ENCODE measurements around the gene PGA4.
"Not testable (repeated sequence)": the region's sequence is repeated elsewhere in the genome, so short reads cannot be mapped to it uniquely, and the experiment has no call there.

Gene PGA4

DNA sequence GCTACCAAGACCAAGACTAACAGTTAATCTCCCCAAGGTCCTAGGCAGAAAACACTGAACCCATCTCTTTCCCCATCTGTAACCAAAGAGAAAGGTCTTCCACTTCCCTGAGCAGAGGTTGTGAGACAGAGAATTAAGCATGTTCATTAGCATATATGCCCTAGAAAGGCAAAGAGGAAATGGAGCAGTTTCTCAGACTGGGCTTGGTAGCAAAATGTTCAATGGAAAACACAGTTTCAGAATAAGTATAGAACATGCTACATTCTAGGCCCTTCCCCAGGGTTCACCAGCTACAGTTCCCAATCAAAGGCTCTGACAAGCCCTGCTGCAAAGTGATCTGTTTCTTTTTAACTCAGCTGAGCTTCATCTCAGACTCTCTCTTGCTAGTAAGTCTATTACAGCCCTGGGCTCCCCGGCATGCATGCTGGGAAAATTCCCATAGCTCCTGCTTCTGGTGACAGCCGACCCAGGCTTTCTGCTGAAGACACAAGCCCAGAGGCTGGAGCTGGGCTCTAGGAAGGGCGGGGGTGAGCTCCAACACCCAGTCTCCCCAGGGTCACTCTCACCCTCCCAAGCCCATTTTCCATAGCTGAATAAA lies 10.5 kb downstream of the PGA4 start:
- not testable (repeated sequence) for H3K9ac ChIP-seq (ENCODE audit: low read depth, low read length); H3K4me1 ChIP-seq (ENCODE audit: control insufficient read depth, insufficient read depth, low read length); H3K27me3 ChIP-seq (ENCODE audit: control insufficient read depth, insufficient read depth, low read length); H3K9me3 ChIP-seq (replicated peaks; ENCODE audit: low read length); H3K36me3 ChIP-seq (ENCODE audit: insufficient read depth, low read length); H3K4me3 ChIP-seq (ENCODE audit: low read length); H3K4me2 ChIP-seq (ENCODE audit: low read length)

DNA sequence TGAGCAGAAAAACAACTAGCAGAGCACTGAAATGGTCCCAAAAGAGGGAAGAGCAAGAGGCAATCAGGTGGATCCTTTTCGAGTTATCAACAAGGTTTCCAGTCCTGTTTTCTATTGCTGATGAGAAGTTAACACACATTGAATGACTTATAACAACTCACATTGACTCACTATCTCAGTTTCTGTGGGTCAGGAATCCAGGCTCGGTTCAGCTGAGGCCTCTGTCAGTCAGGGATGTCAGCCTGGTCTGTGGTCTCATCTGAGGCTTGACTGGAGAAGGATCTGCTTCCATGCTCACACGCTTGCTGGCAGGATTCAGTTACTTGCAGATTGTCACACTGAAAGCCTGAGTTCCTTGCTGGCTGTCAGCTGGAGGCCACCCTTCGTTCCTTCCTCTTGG lies 15.0 kb downstream of the PGA4 start:
- H3K27me3 ChIP-seq (ENCODE audit: control insufficient read depth, insufficient read depth, low read length); H3K4me3 ChIP-seq (ENCODE audit: low read length); H3K9me3 ChIP-seq (replicated peaks; ENCODE audit: low read length); H3K36me3 ChIP-seq (ENCODE audit: insufficient read depth, low read length); H3K4me1 ChIP-seq (ENCODE audit: control insufficient read depth, insufficient read depth, low read length); H3K4me2 ChIP-seq (ENCODE audit: low read length); H3K9ac ChIP-seq (ENCODE audit: low read depth, low read length): not testable (repeated sequence)

DNA sequence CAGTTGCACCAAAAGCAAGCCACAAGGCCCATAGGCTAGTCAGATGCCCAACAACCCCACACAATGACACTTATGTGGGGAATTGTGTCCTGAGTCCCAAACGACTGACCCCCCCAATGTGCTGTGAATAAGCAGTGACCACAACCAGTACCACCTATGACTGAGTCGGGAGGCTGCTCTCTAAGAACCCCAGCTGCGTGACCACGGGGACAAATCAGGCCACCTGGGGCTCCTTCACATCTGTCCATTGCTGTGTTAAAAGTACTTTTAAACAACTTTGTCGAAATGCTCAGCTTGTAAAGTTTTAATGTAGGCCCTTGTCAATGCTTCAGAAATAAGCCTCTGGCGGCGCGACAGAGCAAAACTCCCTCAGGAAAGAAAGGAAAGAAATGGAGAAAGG lies 18.1 kb downstream of the PGA4 start:
- not testable (repeated sequence) for H3K9me3 ChIP-seq (replicated peaks; ENCODE audit: low read length); H3K4me3 ChIP-seq (ENCODE audit: low read length); H3K4me1 ChIP-seq (ENCODE audit: control insufficient read depth, insufficient read depth, low read length); H3K9ac ChIP-seq (ENCODE audit: low read depth, low read length); H3K36me3 ChIP-seq (ENCODE audit: insufficient read depth, low read length); H3K4me2 ChIP-seq (ENCODE audit: low read length); H3K27me3 ChIP-seq (ENCODE audit: control insufficient read depth, insufficient read depth, low read length)

DNA sequence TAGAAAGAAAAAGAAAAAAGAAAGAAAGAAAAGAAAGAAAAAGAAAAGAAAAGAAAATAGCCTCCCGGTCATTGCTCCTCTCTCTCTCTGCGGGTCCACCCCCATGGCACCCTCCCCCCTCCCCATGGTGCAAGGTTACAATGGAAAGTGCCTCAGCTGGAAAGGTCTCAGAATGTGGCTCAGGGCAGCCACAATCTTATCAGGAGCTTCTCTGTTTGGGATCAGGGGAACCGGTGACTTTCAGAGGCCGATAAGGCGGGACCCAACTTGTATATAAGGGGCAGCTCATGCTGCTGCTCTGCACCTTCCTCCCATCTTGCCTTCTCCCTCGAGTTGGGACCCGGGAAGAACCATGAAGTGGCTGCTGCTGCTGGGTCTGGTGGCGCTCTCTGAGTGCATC lies 18.7 kb downstream of the PGA4 start, which contains the start of gene PGA5:
Gene PGA5, plus strand, starts transcription at position 301 of the 400 bp plus-strand sequence. Its CDS starts 52 bp downstream, at position 353.
- not testable (repeated sequence) for H3K36me3 ChIP-seq (ENCODE audit: insufficient read depth, low read length); H3K4me2 ChIP-seq (ENCODE audit: low read length); H3K4me3 ChIP-seq (ENCODE audit: low read length); H3K4me1 ChIP-seq (ENCODE audit: control insufficient read depth, insufficient read depth, low read length); H3K27me3 ChIP-seq (ENCODE audit: control insufficient read depth, insufficient read depth, low read length); H3K9me3 ChIP-seq (replicated peaks; ENCODE audit: low read length); H3K9ac ChIP-seq (ENCODE audit: low read depth, low read length)

DNA sequence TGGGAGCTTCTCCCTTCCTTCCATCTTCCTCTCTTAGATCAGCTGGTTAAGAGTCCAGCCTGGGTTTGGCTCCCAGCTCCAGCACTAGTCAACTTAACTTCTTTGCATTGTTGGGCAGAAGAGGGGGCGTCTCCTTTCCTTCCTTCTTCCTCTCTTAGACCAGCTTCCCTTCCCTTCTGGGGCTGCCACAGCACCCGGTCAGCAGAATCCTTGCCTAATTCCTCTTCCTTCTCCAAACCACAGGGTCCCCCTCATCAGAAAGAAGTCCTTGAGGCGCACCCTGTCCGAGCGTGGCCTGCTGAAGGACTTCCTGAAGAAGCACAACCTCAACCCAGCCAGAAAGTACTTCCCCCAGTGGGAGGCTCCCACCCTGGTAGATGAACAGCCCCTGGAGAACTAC lies 19.4 kb downstream of the PGA4 start:
- not testable (repeated sequence) for H3K4me3 ChIP-seq (ENCODE audit: low read length); H3K9ac ChIP-seq (ENCODE audit: low read depth, low read length); H3K27me3 ChIP-seq (ENCODE audit: control insufficient read depth, insufficient read depth, low read length); H3K4me2 ChIP-seq (ENCODE audit: low read length); H3K9me3 ChIP-seq (replicated peaks; ENCODE audit: low read length); H3K36me3 ChIP-seq (ENCODE audit: insufficient read depth, low read length); H3K4me1 ChIP-seq (ENCODE audit: control insufficient read depth, insufficient read depth, low read length)

DNA sequence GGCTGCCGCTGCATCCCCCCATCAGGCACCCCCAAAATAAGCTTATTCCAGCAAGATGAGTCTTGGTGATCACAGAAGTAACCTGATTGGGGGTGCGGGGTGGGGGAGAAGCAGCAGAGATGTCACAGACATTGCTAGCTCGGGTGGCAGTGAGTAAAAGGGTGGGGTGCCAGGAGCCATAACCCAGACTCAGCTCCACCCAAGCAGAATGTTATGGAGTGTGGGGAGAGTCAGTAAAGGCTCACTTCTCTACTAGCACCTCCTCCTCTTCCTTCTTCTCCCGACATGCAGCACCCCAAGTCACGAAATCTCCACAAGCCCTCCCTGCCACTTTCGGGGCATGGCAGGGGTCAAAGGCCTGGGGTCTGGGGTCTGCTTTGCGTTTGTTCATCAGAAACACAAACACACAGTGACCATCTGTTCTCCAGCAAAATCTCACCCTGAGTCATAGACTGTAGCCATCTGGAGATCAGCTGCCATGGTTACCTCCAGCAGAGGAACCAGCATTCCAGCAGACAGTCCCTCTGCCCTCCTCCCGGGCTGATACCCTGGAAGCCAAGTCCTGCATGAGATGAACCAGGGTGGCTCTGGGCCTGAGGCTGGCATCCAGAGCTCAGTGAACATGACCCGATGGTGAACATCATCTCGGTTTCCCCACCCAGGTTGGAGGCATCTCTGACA lies 23.3 kb downstream of the PGA4 start:
- H3K27me3 ChIP-seq (ENCODE audit: control insufficient read depth, insufficient read depth, low read length); H3K9me3 ChIP-seq (replicated peaks; ENCODE audit: low read length); H3K9ac ChIP-seq (ENCODE audit: low read depth, low read length); H3K4me2 ChIP-seq (ENCODE audit: low read length); H3K4me3 ChIP-seq (ENCODE audit: low read length); H3K4me1 ChIP-seq (ENCODE audit: control insufficient read depth, insufficient read depth, low read length); H3K36me3 ChIP-seq (ENCODE audit: insufficient read depth, low read length): not testable (repeated sequence)

DNA sequence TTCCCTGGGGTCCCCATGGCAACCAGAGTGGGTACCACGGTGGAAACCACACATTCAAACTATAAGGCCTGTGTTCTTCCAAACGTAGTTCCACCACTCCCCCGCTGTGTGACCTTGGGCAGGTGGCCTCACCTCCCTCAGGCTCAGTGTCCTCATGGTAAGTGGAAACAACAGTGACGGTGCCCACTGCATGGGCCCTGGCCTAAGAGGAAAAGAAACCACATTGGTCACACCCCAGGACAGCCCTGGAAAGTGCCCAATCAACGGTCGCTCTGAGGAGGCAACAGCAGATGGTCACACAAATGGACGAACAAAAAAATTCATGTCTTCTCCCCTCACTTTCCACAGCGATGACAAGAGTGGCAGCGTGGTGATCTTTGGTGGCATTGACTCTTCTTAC lies 25.9 kb downstream of the PGA4 start:
- H3K36me3 ChIP-seq (ENCODE audit: insufficient read depth, low read length); H3K4me3 ChIP-seq (ENCODE audit: low read length); H3K4me2 ChIP-seq (ENCODE audit: low read length); H3K4me1 ChIP-seq (ENCODE audit: control insufficient read depth, insufficient read depth, low read length); H3K9me3 ChIP-seq (replicated peaks; ENCODE audit: low read length); H3K9ac ChIP-seq (ENCODE audit: low read depth, low read length): not testable (repeated sequence)
- peaks cover 18% of the 10 kb centered on the region for H3K27me3 ChIP-seq (ENCODE audit: control insufficient read depth, insufficient read depth, low read length)

DNA sequence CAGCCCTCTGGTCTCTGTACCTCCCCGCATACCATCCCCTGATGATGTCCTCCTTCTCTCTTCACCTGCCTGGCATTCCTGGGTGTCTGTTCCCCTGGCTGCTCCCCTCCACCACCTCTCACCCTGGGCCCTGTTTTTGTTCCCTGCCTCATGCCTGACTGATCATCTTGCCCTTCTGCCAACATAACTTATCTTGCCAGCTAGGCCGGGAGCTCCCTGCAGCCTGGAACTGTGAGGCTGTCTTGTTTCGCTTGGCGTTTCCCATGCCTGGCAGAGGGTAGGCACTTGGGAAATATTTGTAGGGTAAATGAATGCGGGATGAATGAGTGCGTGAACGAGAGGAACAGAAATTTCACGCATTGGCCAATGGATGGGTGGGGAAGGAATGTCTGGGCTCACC lies 27.1 kb downstream of the PGA4 start:
- not testable (repeated sequence) for H3K36me3 ChIP-seq (ENCODE audit: insufficient read depth, low read length); H3K9me3 ChIP-seq (replicated peaks; ENCODE audit: low read length); H3K4me3 ChIP-seq (ENCODE audit: low read length); H3K9ac ChIP-seq (ENCODE audit: low read depth, low read length); H3K4me1 ChIP-seq (ENCODE audit: control insufficient read depth, insufficient read depth, low read length); H3K4me2 ChIP-seq (ENCODE audit: low read length)
- peaks cover 18% of the 10 kb centered on the region for H3K27me3 ChIP-seq (ENCODE audit: control insufficient read depth, insufficient read depth, low read length)

DNA sequence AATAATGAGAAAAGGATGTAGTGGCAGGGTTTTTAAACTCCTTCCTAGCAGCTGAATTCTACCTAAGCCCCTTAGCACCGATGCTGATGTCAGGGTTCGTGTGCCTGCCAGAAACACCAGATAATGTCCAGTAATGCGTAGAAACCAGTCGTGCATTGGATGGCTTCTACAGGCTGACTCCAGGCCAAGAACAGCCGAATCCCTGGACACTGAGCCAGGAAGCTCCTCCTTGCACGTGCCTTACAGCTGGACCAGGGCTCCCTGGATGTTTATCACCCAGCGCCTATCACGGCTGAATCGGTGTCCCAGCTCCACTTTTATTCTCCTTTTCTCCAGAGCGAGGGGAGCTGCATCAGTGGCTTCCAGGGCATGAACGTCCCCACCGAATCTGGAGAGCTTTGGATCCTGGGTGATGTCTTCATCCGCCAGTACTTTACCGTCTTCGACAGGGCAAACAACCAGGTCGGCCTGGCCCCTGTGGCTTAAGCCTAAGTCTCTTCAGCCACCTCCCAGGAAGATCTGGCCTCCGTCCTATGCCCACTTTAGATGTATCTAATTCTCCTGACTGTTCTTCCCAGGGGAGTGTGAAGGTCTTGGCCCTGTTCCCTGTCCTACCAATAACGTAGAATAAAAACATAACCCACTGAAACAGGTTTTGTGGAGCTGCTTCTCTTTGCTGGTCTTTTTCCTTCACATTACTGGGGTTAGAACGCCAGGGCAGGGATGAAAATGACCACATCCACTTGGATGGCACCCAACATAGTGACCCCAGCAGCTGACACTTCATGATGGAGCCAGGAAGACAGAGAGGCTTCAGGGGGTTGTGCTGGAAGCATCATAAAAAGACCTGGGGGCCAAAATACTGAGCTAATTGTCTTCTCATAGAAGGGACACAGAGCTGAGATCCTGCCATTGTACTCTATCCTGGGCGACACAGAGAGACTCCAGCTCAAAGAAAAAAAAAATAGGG lies 28.9 kb downstream of the PGA4 start:
- not testable (repeated sequence) for H3K4me2 ChIP-seq (ENCODE audit: low read length); H3K9me3 ChIP-seq (replicated peaks; ENCODE audit: low read length); H3K9ac ChIP-seq (ENCODE audit: low read depth, low read length); H3K4me3 ChIP-seq (ENCODE audit: low read length); H3K36me3 ChIP-seq (ENCODE audit: insufficient read depth, low read length); H3K4me1 ChIP-seq (ENCODE audit: control insufficient read depth, insufficient read depth, low read length)
- peaks cover 18% of the 10 kb centered on the region for H3K27me3 ChIP-seq (ENCODE audit: control insufficient read depth, insufficient read depth, low read length)

DNA sequence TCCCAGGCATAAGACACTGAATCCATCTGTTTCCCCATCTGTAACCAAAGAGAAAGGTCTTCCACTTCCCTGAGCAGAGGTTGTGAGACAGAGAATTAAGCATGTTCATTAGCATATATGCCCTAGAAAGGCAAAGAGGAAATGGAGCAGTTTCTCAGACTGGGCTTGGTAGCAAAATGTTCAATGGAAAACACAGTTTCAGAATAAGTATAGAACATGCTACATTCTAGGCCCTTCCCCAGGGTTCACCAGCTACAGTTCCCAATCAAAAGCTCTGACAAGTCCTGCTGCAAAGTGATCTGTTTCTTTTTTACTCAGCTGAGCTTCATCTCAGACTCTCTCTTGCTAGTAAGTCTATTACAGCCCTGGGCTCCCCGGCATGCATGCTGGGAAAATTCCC lies 30.2 kb downstream of the PGA4 start:
- not testable (repeated sequence) for H3K9ac ChIP-seq (ENCODE audit: low read depth, low read length); H3K4me3 ChIP-seq (ENCODE audit: low read length); H3K36me3 ChIP-seq (ENCODE audit: insufficient read depth, low read length); H3K4me2 ChIP-seq (ENCODE audit: low read length); H3K9me3 ChIP-seq (replicated peaks; ENCODE audit: low read length); H3K4me1 ChIP-seq (ENCODE audit: control insufficient read depth, insufficient read depth, low read length)
- peaks cover 18% of the 10 kb centered on the region for H3K27me3 ChIP-seq (ENCODE audit: control insufficient read depth, insufficient read depth, low read length)

DNA sequence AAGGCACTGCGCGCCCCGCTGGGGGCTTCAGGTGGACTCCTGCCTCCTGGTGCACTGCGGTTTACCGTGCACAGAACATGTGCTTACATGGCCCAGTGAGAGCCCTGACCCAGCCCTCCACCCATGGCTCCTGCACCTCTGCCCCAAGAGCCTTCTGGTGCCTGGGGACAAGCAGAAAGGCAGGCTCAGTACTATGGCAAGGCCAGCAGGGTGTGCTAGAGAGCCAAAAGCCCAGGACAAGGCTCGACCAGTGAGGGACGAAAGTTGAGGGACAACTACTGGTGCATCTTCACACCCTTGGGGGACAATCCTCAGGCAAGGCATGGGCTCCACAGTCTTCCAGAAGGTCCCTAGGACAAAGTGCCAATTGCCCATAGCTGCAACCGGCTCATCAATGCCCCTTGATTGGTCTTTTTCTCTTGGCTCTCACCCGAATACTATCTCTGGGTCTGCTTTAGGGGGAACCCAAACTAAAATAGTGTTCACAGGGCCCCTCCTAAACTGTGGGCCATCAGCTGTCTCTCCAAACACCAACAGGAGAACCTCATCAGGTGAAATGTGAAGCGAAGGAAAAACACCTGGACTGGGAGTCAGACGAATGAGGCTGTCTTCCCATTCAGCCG lies 32.4 kb downstream of the PGA4 start:
- no peak overlapping the region for H3K4me3 ChIP-seq (ENCODE audit: low read length)
- H3K9me3 ChIP-seq (replicated peaks; ENCODE audit: low read length) = no peaks in the 10 kb centered on the region
- no peaks in the 10 kb centered on the region for H3K36me3 ChIP-seq (ENCODE audit: insufficient read depth, low read length)
- H3K4me1 ChIP-seq (ENCODE audit: control insufficient read depth, insufficient read depth, low read length) = peaks cover 4% of the 10 kb centered on the region
- no peak overlapping the region for H3K9ac ChIP-seq (ENCODE audit: low read depth, low read length)
- no peak overlapping the region for H3K4me2 ChIP-seq (ENCODE audit: low read length)
- peaks cover 10% of the 10 kb centered on the region for H3K27me3 ChIP-seq (ENCODE audit: control insufficient read depth, insufficient read depth, low read length)

Data from skeletal muscle satellite cell (primary cell).